CD4-positive, alpha-beta T cell treated with Interleukin-21 for 1 hour (primary cell): ENCODE results near the gene NPAS3.
"Not testable (repeated sequence)": the region's sequence is repeated elsewhere in the genome, so short reads cannot be mapped to it uniquely, and the experiment has no call there.

Experiments used
- DNase-seq: peaks from one replicate; pipeline ENCODE4 v3.0.0-alpha.2; 2020

Gene NPAS3

GRCh38 chr14:33085799-33086198 is 147.1 kb downstream of the NPAS3 start:
- no peak for DNase-seq

GRCh38 chr14:33088274-33088673 is 149.6 kb downstream of the NPAS3 start:
- DNase-seq = not testable (repeated sequence)

GRCh38 chr14:33098016-33098415 is 159.3 kb downstream of the NPAS3 start:
- DNase-seq = no peak

- no peak for DNase-seq
These were observed 164.8 kb downstream of the NPAS3 start for GRCh38 chr14:33103489-33103888.

GRCh38 chr14:33103966-33104365 is 165.3 kb downstream of the NPAS3 start:
- DNase-seq = no peak

- DNase-seq = no peak
These were observed 172.2 kb downstream of the NPAS3 start for GRCh38 chr14:33110737-33111443.

GRCh38 chr14:33114331-33114730 is 175.7 kb downstream of the NPAS3 start:
- no peak for DNase-seq

GRCh38 chr14:33118668-33119067 is 180.0 kb downstream of the NPAS3 start:
- DNase-seq = no peak

GRCh38 chr14:33120341-33120740 is 181.7 kb downstream of the NPAS3 start:
- DNase-seq = no peak

GRCh38 chr14:33120966-33121365 is 182.3 kb downstream of the NPAS3 start:
- DNase-seq = no peak

GRCh38 chr14:33123281-33123680 is 184.6 kb downstream of the NPAS3 start:
- DNase-seq = no peak

- no peak for DNase-seq
These were observed 187.8 kb downstream of the NPAS3 start for GRCh38 chr14:33126433-33126832.

GRCh38 chr14:33127531-33127930 is 188.9 kb downstream of the NPAS3 start:
- no peak for DNase-seq

- DNase-seq = no peak
These were observed 193.1 kb downstream of the NPAS3 start for GRCh38 chr14:33131801-33132200.

- no peak for DNase-seq
These were observed 195.5 kb downstream of the NPAS3 start for GRCh38 chr14:33134162-33134561.

GRCh38 chr14:33134975-33135374 is 196.3 kb downstream of the NPAS3 start:
- DNase-seq = no peak

- no peak for DNase-seq
These were observed 212.2 kb downstream of the NPAS3 start for GRCh38 chr14:33150666-33151428.

GRCh38 chr14:33163109-33163508 is 224.4 kb downstream of the NPAS3 start:
- no peak for DNase-seq

GRCh38 chr14:33163600-33163999 is 224.9 kb downstream of the NPAS3 start:
- no peak for DNase-seq

GRCh38 chr14:33165144-33165925 is 226.7 kb downstream of the NPAS3 start:
- DNase-seq = no peak

GRCh38 chr14:33165926-33166289 is 227.2 kb downstream of the NPAS3 start:
- DNase-seq = no peak

GRCh38 chr14:33175951-33176350 is 237.3 kb downstream of the NPAS3 start:
- DNase-seq = no peak

GRCh38 chr14:33184587-33184986 is 245.9 kb downstream of the NPAS3 start:
- no peak for DNase-seq

GRCh38 chr14:33186656-33187055 is 248.0 kb downstream of the NPAS3 start:
- DNase-seq = no peak
